ENCODE measurements around the gene EMP1. TPM values are rescaled to one million over a fixed set of nuclear protein-coding genes. Genes with fewer than 3 reads are reported as not detected.

Gene EMP1
- total and polyA plus RNA-seq, 9 of the 15 experiments (the other 6 are each of a cell fraction or from before 2014, with no cell fraction given) = 0.10 to 0.60 TPM; not detected in 7

- FAIRE-seq (no peak), ATAC-seq (no peak), DNase-seq (ENCODE audit: extremely low read depth in 1 of 4, low spot score in 3 of 4) (no peak)
- Histone ChIP-seq H3K4me3 (no peak overlapping the region), H3K27ac (ENCODE audit: extremely low read depth, low read depth, low read length) (no peak overlapping the region), H3K9me1 (ENCODE audit: control insufficient read depth, insufficient read depth, low read length) (no peaks in the 10 kb centered on the region), H3K9ac (ENCODE audit: insufficient read depth in 1 of 2, low read depth in 2 of 2, low read length in 2 of 2) (no peak overlapping the region), H3K9me3 (replicated peaks; ENCODE audit: control insufficient read depth, insufficient read depth, low read depth, low read length) (no peaks in the 10 kb centered on the region), H3K36me3 (ENCODE audit: control insufficient read depth, insufficient read depth, low read length) (no peaks in the 10 kb centered on the region), H3K4me1 (replicated peaks in 1 of 2; ENCODE audit: control insufficient read depth in 2 of 2, insufficient read depth in 2 of 2, low read length in 2 of 2) (no peaks in the 10 kb centered on the region; a peak in 1 of 5 replicates), H3K4me2 (ENCODE audit: insufficient read depth, low read length) (no peak overlapping the region), H3K79me2 (ENCODE audit: control insufficient read depth, insufficient read depth, low read length) (no peaks in the 10 kb centered on the region), H4K20me1 (replicated peaks; ENCODE audit: control insufficient read depth, insufficient read depth, low read length) (no peaks in the 10 kb centered on the region), H2AFZ (ENCODE audit: low read depth, low read length) (no peak overlapping the region), H3K27me3 (ENCODE audit: control insufficient read depth in 2 of 2, insufficient read depth in 2 of 2, low read length in 2 of 2) (no peaks in the 10 kb centered on the region)
- in situ Hi-C loops (cut with MboI) (no loop called here), intact Hi-C loops (cut with micrococcal nuclease) (no loop called here)
- TF ChIP-seq BHLHE40 (IDR thresholded peaks at IDR 0.05; ENCODE audit: low read length) (no peak), THRA (IDR thresholded peaks at IDR 0.05) (no peak)
- CTCF ChIA-PET (ENCODE audit: low intra/inter-chr PET ratio) = no interaction called here
- POLR2A ChIA-PET = interaction anchor here (1.1 kb wide), 1 partner anchor 17 kb away, joined by 4 read pairs; no protein-coding TSS in a partner anchor
- WGBS (ENCODE audit: insufficient coverage, low coverage, missing lambda C conversion rate) = 2% methylated on average over 4 of the region's 4 CpGs
- BruUV-seq (replicated peaks) = no TSS peak
Observed at GRCh38 chr12:13162904-13163303, 33.6 kb upstream of the EMP1 start.

GRCh38 chr12:13163868-13164635 lies 32.5 kb upstream of the EMP1 start:
- 2% methylated on average over 6 of the region's 8 CpGs for WGBS (ENCODE audit: insufficient coverage, low coverage, missing lambda C conversion rate)
- H3K9me3 ChIP-seq (replicated peaks; ENCODE audit: control insufficient read depth, insufficient read depth, low read depth, low read length) = no peaks in the 10 kb centered on the region
- H3K4me2 ChIP-seq (ENCODE audit: insufficient read depth, low read length) = no peak overlapping the region
- H3K27me3 ChIP-seq (ENCODE audit: control insufficient read depth in 2 of 2, insufficient read depth in 2 of 2, low read length in 2 of 2) = no peaks in the 10 kb centered on the region
- ChIA-PET CTCF (ENCODE audit: low intra/inter-chr PET ratio) (no interaction called here), POLR2A (interaction anchor here (0.6 kb wide), 1 partner anchor 103 kb away, joined by 3 read pairs; no protein-coding TSS in a partner anchor)
- FAIRE-seq (no peak), DNase-seq (ENCODE audit: extremely low read depth in 1 of 4, low spot score in 3 of 4) (no peak), ATAC-seq (no peak)
- intact Hi-C loops (cut with micrococcal nuclease) (no loop called here), in situ Hi-C loops (cut with MboI) (no loop called here)
- H3K79me2 ChIP-seq (ENCODE audit: control insufficient read depth, insufficient read depth, low read length) = no peaks in the 10 kb centered on the region
- H3K9me1 ChIP-seq (ENCODE audit: control insufficient read depth, insufficient read depth, low read length) = no peaks in the 10 kb centered on the region
- BruUV-seq (replicated peaks) = no TSS peak
- H3K36me3 ChIP-seq (ENCODE audit: control insufficient read depth, insufficient read depth, low read length) = no peaks in the 10 kb centered on the region
- H3K27ac ChIP-seq (ENCODE audit: extremely low read depth, low read depth, low read length) = no peak overlapping the region
- H3K4me3 ChIP-seq = no peak overlapping the region
- H3K9ac ChIP-seq (ENCODE audit: insufficient read depth in 1 of 2, low read depth in 2 of 2, low read length in 2 of 2) = no peak overlapping the region
- no peaks in the 10 kb centered on the region for H4K20me1 ChIP-seq (replicated peaks; ENCODE audit: control insufficient read depth, insufficient read depth, low read length)
- H3K4me1 ChIP-seq (replicated peaks in 1 of 2; ENCODE audit: control insufficient read depth in 2 of 2, insufficient read depth in 2 of 2, low read length in 2 of 2) = no peaks in the 10 kb centered on the region; a peak in 1 of 5 replicates
- H2AFZ ChIP-seq (ENCODE audit: low read depth, low read length) = no peak overlapping the region
- TF ChIP-seq ZNF445 (CRISPR knock-in tag; IDR thresholded peaks at IDR 0.05; ENCODE audit: low read depth) (no peak), HMGN3 (IDR thresholded peaks at IDR 0.05; ENCODE audit: borderline replicate concordance, extremely low read depth, insufficient read length, low read depth, low read length) (no peak), KLF16 (IDR thresholded peaks at IDR 0.05) (no peak), KDM2B (CRISPR knock-in tag; IDR thresholded peaks at IDR 0.05) (no peak), RAD21 (CRISPR knock-in tag; conservative IDR thresholded peaks at IDR 0.05 in 1 of 2, IDR thresholded peaks at IDR 0.05 in 1 of 2) (no peak), RFX5 (IDR thresholded peaks at IDR 0.05; ENCODE audit: low read depth, low read length) (no peak), L3MBTL2 (IDR thresholded peaks at IDR 0.05) (no peak), HMGXB4 (CRISPR knock-in tag; IDR thresholded peaks at IDR 0.05) (no peak)
